GM12891 (cell line): ENCODE results near the gene SYT5.

Experiments
- PAX5 ChIP-seq: IDR thresholded peaks from 2 replicates; pipeline ENCODE4 v1.6.1; 2011; ENCODE audit warnings: low read length, moderate library complexity, mild to moderate bottlenecking; ENCODE audit not compliant: insufficient read depth, severe bottlenecking
- POLR2A ChIP-seq: IDR thresholded peaks from 2 replicates; pipeline ENCODE4 v1.6.1; 2011; ENCODE audit warnings: low read depth, low read length, control low read depth
- POLR2AphosphoS5 ChIP-seq: IDR thresholded peaks from 2 replicates; pipeline ENCODE4 v1.6.1; 2011; ENCODE audit warnings: low read depth, low read length, control low read depth
- SPI1 ChIP-seq: IDR thresholded peaks from 2 replicates; pipeline ENCODE4 v1.6.1; 2011; ENCODE audit warnings: low read depth, low read length, control low read depth
- TAF1 ChIP-seq: IDR thresholded peaks from 2 replicates; pipeline ENCODE4 v1.6.1; 2011; ENCODE audit warnings: low read depth, low read length, control low read depth

DNA sequence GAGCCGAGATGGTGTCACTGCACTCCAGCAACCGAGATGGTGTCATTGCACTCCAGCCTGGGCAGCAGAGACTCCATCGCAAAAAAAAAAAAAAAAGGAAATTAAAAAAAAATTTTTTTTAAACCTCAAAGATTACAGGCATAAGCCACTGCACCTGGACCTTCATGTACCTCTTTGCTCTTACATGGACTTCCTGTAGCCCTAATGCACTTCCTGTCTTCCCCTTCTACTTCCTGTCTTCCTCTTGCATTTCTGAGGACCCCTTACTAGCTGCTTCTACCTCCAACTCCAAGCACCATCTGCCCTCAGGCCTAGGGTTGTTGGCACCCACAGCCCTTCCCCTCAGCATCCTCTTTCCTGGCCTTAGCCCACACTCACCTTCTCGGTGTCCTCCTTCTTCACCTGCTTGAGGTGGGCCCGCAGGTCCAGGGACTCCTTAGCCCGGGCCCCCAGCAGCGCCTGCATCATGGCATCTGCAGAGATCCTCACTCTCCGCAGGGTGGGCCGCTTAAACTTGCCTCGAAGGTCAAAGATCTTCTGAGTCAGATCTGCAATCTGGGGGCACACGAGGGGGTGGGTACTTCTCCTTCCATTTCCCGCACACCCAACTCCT, 26.3 kb downstream of the SYT5 start:
- TF ChIP-seq SPI1 (no peak), POLR2A (no peak), POLR2AphosphoS5 (no peak), TAF1 (no peak), PAX5 (no peak)
